GM19467 (cell line): Measurements from ENCODE around the gene XKR3.
"Not testable (repeated sequence)": the region's sequence is repeated elsewhere in the genome, so short reads cannot be mapped to it uniquely, and the experiment has no call there.

ENCODE experiments used
- ATAC-seq: cut with Tn5 transposase; IDR thresholded peaks from one replicate; pipeline ENCODE4 v1.9.1; 2021; ENCODE audit warnings: mild to moderate bottlenecking, moderate library complexity; ENCODE audit not compliant: unreplicated experiment

Gene XKR3

GRCh38 chr22:16824716-16825687 is at the start of gene XKR3:
Gene XKR3, minus strand, starts transcription at chr22:16825411. Its CDS starts 17,338 bp downstream, at chr22:16808073.
- ATAC-seq = no peak

GRCh38 chr22:16869640-16870039 is 44.4 kb upstream of the XKR3 start:
- ATAC-seq = not testable (repeated sequence)

GRCh38 chr22:16866167-16866566 is 41.0 kb upstream of the XKR3 start:
- ATAC-seq = no peak

GRCh38 chr22:16856851-16857250 is 31.6 kb upstream of the XKR3 start:
- ATAC-seq = not testable (repeated sequence)

GRCh38 chr22:16854631-16855030 is 29.4 kb upstream of the XKR3 start:
- ATAC-seq = no peak

GRCh38 chr22:16851268-16851996 is 26.2 kb upstream of the XKR3 start:
- not testable (repeated sequence) for ATAC-seq

GRCh38 chr22:16847271-16847670 is 22.1 kb upstream of the XKR3 start:
- no peak for ATAC-seq

GRCh38 chr22:16845881-16846280 is 20.7 kb upstream of the XKR3 start:
- ATAC-seq = no peak

- no peak for ATAC-seq
These were observed 20.3 kb upstream of the XKR3 start for GRCh38 chr22:16845465-16845864.

GRCh38 chr22:16844529-16844928 is 19.3 kb upstream of the XKR3 start:
- ATAC-seq = no peak

GRCh38 chr22:16838073-16838472 is 12.9 kb upstream of the XKR3 start:
- ATAC-seq = no peak

GRCh38 chr22:16834971-16835370 is 9.8 kb upstream of the XKR3 start:
- no peak for ATAC-seq

GRCh38 chr22:16831257-16831656 is 6.0 kb upstream of the XKR3 start:
- ATAC-seq = no peak

- ATAC-seq = no peak
These were observed 4.8 kb upstream of the XKR3 start for GRCh38 chr22:16829985-16830384.

- no peak for ATAC-seq
These were observed 3.7 kb upstream of the XKR3 start for GRCh38 chr22:16828876-16829275.

GRCh38 chr22:16827506-16827905 is 2.3 kb upstream of the XKR3 start:
- no peak for ATAC-seq

GRCh38 chr22:16819249-16819648 is 6.0 kb downstream of the XKR3 start:
- no peak for ATAC-seq

- ATAC-seq = no peak
These were observed 6.7 kb downstream of the XKR3 start for GRCh38 chr22:16818538-16818937.

- no peak for ATAC-seq
These were observed 10.1 kb downstream of the XKR3 start for GRCh38 chr22:16815073-16815472.

GRCh38 chr22:16810188-16810802 is 14.9 kb downstream of the XKR3 start:
- no peak for ATAC-seq

- ATAC-seq = no peak
These were observed 16.5 kb downstream of the XKR3 start for GRCh38 chr22:16808744-16809143.
